Coronary artery (tissue), 2 donors: Measurements from ENCODE around the gene S100P.

ENCODE experiments used
- DNase-seq: peaks from one replicate; pipeline ENCODE4 v3.0.0-alpha.2; 2017; ENCODE audit warnings: low spot score
- H3K27ac ChIP-seq, 2 donors: fragments of 200-600 bp; sonication (generic); one replicate each; pipeline ENCODE4 v1.5.1; 2016 to 2019
- H3K4me3 ChIP-seq: fragments of 200-600 bp; sonication (generic); 2 replicates; pipeline ENCODE4 v1.5.1; 2016; ENCODE audit warnings: mild to moderate bottlenecking, moderate library complexity
- CTCF ChIP-seq: fragments of 200-600 bp; sonication (generic); IDR thresholded peaks from one replicate; pipeline ENCODE4 v1.5.1; 2019; ENCODE audit warnings: antibody characterized with exemption

Gene S100P

DNA sequence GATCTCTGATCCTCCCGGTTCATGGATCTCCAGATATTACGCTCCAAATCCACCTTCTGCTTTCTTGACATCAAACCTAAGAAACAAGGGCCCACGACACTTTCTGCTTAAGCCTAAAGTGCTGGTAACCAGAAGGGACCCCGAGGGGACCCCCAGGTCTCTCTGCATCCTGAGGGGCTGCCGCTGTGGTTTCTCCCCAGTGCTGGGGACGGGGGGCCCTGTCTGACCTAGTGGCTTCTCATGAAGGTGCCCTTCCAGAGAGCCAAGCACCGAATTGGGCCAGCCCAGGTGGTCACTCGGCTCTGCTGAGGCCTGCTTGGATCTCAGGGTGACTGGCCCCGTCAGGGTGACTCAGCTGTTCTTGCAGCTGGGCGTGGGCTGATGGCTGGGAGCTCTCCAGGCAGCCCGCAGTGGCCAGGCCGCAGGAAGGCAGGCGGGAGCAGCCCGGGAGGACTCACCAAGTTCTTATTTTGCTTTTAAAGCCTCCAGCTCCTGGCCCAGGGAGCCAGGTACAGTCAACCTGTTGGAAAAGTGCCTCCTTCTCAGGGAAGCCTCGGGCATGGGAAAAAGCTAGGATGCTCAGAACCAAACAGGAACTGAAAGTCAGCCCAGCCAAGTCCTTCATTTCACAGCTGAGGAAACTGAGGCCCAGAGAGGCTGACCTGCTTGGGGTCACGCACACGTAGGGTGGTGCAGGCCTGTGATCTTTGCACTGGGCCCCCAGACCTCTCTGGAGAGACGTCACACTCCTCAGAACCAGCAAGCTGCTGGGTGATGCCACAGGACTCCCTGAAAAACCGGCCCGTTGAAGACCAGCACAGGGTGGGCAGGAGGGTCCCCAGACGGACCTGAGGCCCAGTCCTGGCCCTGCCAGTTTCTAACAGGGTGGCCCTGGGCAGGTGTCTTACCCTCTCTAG lies 39.0 kb downstream of the S100P start:
- no peak overlapping the region for H3K4me3 ChIP-seq
- H3K27ac ChIP-seq = peak overlapping the region; percentile 61 to 66
- TF ChIP-seq CTCF = no peak
- DNase-seq = peak; percentile 89

DNA sequence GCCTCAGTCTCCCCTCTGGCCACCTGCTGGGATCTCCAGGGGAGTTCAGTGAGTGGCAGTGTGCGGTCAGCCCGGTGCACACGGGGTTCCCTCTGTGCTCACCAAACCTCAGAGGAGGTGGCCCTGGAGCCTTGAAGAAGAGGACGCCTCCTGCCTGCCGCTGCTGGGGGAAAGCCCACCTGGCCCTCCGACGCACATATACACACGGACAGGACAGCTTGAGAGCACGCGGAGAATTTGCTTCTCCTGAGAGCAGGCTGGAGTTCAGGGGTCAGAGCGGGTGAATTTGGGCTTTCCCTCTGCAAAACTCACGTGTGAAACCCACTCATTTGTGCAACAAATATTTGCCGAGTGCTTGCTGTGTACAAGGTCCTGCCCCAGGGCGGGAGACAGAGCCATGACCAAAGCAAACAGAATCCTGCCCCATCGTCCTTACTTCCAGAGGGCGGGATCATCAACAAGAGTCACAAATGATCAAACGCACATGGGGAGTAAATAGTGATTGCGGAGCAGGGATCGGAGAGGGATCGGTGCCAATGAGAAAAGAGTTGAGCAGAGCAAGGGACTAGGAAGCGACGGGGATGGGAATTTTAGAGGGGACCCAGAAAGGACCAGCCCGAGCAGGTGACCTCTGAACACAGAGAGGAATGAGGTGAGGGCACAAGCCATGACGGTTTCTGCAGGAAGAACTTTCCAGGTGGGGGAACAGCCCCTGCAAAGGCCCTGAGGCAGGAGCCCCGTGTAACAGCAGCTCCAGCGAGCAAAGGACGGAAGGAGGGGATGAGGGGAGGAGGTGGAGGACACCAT lies 39.9 kb downstream of the S100P start:
- Histone ChIP-seq H3K27ac (peak overlapping the region; percentile 61 to 66), H3K4me3 (no peak overlapping the region)
- no peak for TF ChIP-seq CTCF
- no peak for DNase-seq

- DNase-seq = no peak
- Histone ChIP-seq H3K4me3 (no peak overlapping the region), H3K27ac (no peak overlapping the region)
- no peak for TF ChIP-seq CTCF
Measured at GRCh38 chr4:6734165-6734786, 40.6 kb downstream of the S100P start.

- DNase-seq = no peak
- no peak overlapping the region for H3K4me3 ChIP-seq
- H3K27ac ChIP-seq = no peak overlapping the region
- no peak for TF ChIP-seq CTCF
Measured at GRCh38 chr4:6739920-6740319, 46.2 kb downstream of the S100P start.

GRCh38 chr4:6740347-6740746 lies 46.7 kb downstream of the S100P start:
- Histone ChIP-seq H3K4me3 (no peak overlapping the region), H3K27ac (no peak overlapping the region)
- TF ChIP-seq CTCF = no peak
- no peak for DNase-seq

DNA sequence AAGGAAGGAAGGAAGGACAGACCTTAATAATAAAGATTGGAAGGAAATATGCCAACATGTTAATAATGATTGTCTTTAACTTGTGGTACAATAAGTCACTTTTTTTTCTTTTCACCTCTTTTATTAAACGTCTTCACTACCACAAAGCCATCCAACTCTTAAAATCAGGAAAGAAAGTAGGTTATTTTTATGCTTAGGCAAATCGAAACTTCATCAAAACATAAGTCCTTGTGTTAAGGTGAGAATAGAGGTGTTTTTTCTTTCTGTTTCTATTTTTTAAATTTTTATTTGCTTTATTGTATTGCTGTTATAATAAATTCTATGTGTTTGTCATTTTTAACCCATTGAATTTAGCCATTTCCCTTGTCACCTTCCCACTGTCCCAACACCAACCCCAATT lies 48.8 kb downstream of the S100P start:
- TF ChIP-seq CTCF = no peak
- no peak overlapping the region for H3K27ac ChIP-seq
- H3K4me3 ChIP-seq = no peak overlapping the region
- DNase-seq = no peak
